NT2/D1 (cell line): Measurements from ENCODE around the gene DAW1.

Experiments
- SUZ12 ChIP-seq: IDR thresholded peaks from 2 replicates; pipeline ENCODE4 v1.6.1; 2011; ENCODE audit not compliant: insufficient read length, insufficient read depth; ENCODE audit errors: extremely low read depth
- YY1 ChIP-seq: IDR thresholded peaks from 2 replicates; pipeline ENCODE4 v1.6.1; 2011; ENCODE audit not compliant: insufficient read length, insufficient read depth
- ZNF274 ChIP-seq: IDR thresholded peaks from 2 replicates; pipeline ENCODE4 v1.6.1; 2011; ENCODE audit warnings: mild to moderate bottlenecking, low read depth, low read length

- TF ChIP-seq ZNF274, result no peak
- TF ChIP-seq YY1, result no peak
- no peak for TF ChIP-seq SUZ12
These were observed 11.2 kb upstream of the DAW1 start for GRCh38 chr2:227860221-227860641.
